Dedifferentiated amniotic fluid mesenchymal stem cell (primary cell): ENCODE results near the gene ABCG2.

ENCODE experiments used
- DNase-seq: peaks from one replicate; pipeline ENCODE4 v3.0.0-alpha.2; 2016; ENCODE audit errors: extremely low spot score

ABCG2 gene

GRCh38 chr4:88064410-88064809 is 94.0 kb downstream of the ABCG2 start:
- no peak for DNase-seq

DNA sequence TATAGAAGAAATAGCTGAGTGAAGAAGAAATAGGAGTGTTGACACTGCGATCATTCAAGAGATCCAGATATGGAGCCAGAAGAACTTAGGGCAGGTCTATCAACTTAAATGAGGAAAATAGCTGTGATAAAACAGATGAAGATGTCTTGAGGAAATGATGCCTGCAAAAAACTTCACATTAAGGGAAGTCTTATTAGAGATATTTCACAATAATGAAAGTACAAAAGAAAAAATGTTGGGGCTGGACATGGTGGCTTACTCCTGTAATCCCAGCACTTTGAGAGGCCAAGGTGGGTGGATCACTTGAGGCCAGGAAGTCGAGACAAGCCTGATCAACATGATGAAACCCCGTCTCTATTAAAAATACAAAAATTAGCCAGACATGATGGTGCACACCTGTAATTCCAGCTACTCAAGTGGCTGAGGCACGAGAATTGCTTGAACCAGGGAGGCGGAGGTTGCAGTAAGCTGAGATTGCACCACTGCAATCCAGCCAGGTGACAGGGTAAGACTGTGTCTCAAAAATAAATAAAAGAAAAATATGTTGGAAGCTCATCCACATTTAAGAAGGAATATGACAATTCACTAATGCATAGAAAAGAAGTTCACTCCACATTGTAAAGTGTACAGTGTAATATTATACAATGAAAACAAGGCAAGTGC is 94.7 kb downstream of the ABCG2 start:
- no peak for DNase-seq

GRCh38 chr4:88062843-88063242 is 95.6 kb downstream of the ABCG2 start:
- DNase-seq, result no peak

GRCh38 chr4:88062311-88062710 is 96.1 kb downstream of the ABCG2 start:
- no peak for DNase-seq

GRCh38 chr4:88060431-88060830 is 98.0 kb downstream of the ABCG2 start:
- DNase-seq, result no peak

DNA sequence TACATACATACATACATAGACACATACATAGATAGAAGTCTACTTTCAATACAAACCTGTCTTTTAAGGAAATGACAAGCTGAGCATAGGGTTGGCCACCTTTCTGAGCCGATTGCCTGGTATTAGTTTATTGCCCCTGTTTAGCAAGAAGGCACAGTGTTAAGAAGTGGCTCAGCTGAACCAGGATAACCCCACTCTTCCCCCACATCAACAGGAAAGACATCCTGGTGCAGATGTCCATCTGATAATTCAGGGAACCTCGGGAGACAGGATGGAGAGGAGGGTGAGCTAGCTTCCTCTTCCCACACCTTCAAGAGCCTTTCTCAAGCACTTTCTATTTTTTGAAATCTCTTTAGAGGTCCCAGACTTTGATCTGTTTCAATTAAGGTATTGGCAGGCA is 98.7 kb downstream of the ABCG2 start:
- DNase-seq, result no peak

DNA sequence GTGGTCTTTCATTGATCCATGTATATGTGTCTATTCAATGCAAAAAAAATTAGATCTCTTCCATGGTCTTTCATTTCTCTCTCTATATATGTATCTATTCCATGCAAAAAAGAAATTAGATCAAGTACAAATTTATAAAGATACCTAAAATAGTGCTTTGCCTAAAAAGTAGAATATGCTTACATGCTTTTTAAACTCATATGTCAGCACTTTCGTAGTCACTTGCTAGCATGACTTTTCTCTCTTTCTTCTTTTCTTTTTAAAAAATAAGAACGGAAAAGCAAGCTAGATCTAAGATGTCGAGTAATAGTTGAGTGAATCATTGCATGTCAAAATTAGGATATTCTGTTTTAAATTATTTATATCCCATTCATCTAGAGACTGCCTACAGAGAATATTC is 100.1 kb downstream of the ABCG2 start:
- no peak for DNase-seq

DNA sequence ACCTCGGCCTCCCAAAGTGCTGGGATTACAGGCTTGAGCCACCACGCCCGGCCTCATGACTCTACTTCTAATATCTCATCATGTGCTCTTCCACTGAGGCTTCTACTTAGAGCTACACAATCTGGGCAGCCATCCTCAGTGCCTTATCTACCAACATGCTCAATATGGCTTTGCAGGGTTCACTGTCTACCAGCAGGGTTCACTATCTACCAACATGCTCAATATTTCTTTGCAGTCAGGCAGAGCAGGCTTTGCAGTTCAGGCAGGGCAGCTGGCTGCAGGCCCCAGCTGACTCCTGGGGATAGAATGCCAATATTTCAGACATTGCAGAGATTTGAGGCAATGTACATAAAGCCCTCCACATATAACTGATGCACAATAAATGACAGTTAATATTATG is 103.5 kb downstream of the ABCG2 start:
- no peak for DNase-seq

- no peak for DNase-seq
Measured at GRCh38 chr4:88054229-88054628, 104.2 kb downstream of the ABCG2 start.

- no peak for DNase-seq
Measured at GRCh38 chr4:88045021-88045420, 113.4 kb downstream of the ABCG2 start.

DNA sequence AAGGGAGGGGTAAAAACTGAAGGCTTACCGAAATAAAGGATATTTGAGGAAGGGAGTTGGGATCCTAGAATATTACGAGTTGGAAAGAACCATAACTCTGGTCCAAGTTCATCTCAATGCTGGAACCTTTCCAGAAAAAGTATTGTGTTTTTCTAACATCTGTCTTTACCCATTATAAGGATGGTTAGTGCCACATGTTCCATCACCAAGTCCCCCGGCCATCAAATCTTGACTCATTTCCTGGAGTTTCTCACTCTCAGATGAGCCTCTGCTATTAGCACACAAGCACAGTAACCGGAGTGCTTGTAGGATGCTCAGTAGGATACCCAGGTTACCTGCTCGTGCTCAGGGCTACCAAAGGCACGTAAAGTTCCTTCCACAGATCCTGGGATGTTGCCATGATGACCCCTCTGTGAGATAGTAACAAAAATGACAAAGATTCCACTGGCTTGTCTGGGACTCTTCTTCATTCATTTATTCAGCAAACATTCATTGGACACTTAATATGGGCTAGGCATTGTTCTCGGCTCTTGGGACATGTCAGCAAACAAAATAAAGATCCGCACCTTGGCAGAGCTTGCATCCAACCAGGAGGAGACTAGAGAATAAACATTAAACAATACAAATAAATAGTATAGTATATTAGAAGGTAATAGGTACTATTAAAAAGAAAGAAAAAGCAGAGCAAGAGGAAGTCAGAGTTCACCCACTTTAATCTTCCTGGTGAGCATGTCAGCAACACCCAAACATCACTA is 114.7 kb downstream of the ABCG2 start:
- DNase-seq, result no peak

DNA sequence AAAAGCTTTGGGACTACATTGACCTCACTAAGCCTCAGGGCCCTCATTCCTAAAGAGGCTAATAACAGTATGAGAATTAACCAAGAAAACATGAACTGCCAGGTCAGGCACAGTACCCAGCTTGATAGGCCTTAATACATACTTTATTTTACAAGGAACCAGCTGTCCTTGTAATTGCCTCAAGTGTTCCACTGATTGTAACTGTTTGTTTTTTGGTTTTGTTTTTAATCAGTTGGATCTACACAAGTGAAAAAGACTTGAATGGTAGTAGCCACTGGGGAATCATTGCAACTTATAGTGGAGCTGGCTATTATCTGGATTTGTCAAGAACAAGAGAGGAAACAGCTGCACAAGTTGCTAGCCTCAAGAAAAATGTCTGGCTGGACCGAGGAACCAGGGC is 115.4 kb downstream of the ABCG2 start:
- DNase-seq, result no peak

GRCh38 chr4:88041626-88042025 is 116.8 kb downstream of the ABCG2 start:
- DNase-seq, result no peak

GRCh38 chr4:88040707-88041106 is 117.7 kb downstream of the ABCG2 start:
- DNase-seq, result no peak
